Measurements from ENCODE around the gene TBATA. TPM values are rescaled to one million over a fixed set of nuclear protein-coding genes. Genes with fewer than 3 reads are reported as not detected.

TBATA gene
- total RNA-seq, 2 donors from 2014 or later: not detected

- peaks cover 6% of the 10 kb centered on the region for H3K4me1 Mint-ChIP-seq
- DNase-seq: peak; percentile 89
These were observed 24.1 kb downstream of the TBATA start for GRCh38 chr10:70761031-70761601.

GRCh38 chr10:70760271-70760787, 24.8 kb downstream of the TBATA start:
- no peaks in the 10 kb centered on the region for H3K27me3 Mint-ChIP-seq (ENCODE audit: insufficient read depth)
- WGBS, 2 experiments (ENCODE audit: insufficient coverage in 1 of 2, insufficient read length in 1 of 2): 83 to 90% methylated on average over 7 to 12 of the region's 12 CpGs
- H3K9me3 ChIP-seq (ENCODE audit: control insufficient read depth, low read length): peaks cover 2% of the 10 kb centered on the region
- H3K27ac Mint-ChIP-seq: no peak overlapping the region
- no peak overlapping the region for H3K4me3 Mint-ChIP-seq
- no peak overlapping the region for H3K9ac ChIP-seq (ENCODE audit: extremely low read depth, low read length, poor library complexity, severe bottlenecking)
- no peak overlapping the region for H3K4me3 ChIP-seq (ENCODE audit: low read length)
- no peaks in the 10 kb centered on the region for H3K27me3 ChIP-seq (ENCODE audit: control insufficient read depth, insufficient read depth, low read length, poor library complexity, severe bottlenecking)
- TF ChIP-seq CTCF (conservative IDR thresholded peaks at IDR 0.05): no peak
- H3K9me3 Mint-ChIP-seq: peaks cover 3% of the 10 kb centered on the region
- peaks cover 6% of the 10 kb centered on the region for H3K4me1 Mint-ChIP-seq
- no peaks in the 10 kb centered on the region for H3K4me1 ChIP-seq (ENCODE audit: control insufficient read depth, insufficient read depth, low read length)
- DNase-seq: peak; percentile 66
- no peak overlapping the region for H3K27ac ChIP-seq (ENCODE audit: low read depth, low read length)
- H3K36me3 ChIP-seq (ENCODE audit: control insufficient read depth, insufficient read depth, low read length): no peaks in the 10 kb centered on the region
- H3K36me3 Mint-ChIP-seq (ENCODE audit: low read depth): no peaks in the 10 kb centered on the region

More at GRCh38 chr10:70761031-70761601, 24.1 kb downstream of the TBATA start:
- no peak overlapping the region for H3K4me3 ChIP-seq (ENCODE audit: low read length)
- peak overlapping the region; percentile 35 for H3K27ac Mint-ChIP-seq
- no peaks in the 10 kb centered on the region for H3K36me3 Mint-ChIP-seq (ENCODE audit: low read depth)
- H3K9me3 ChIP-seq (ENCODE audit: control insufficient read depth, low read length): peaks cover 10% of the 10 kb centered on the region
- H3K36me3 ChIP-seq (ENCODE audit: control insufficient read depth, insufficient read depth, low read length): no peaks in the 10 kb centered on the region
- H3K27me3 ChIP-seq (ENCODE audit: control insufficient read depth, insufficient read depth, low read length, poor library complexity, severe bottlenecking): no peaks in the 10 kb centered on the region
- no peak overlapping the region for H3K4me3 Mint-ChIP-seq
- no peaks in the 10 kb centered on the region for H3K27me3 Mint-ChIP-seq (ENCODE audit: insufficient read depth)
- no peaks in the 10 kb centered on the region for H3K4me1 ChIP-seq (ENCODE audit: control insufficient read depth, insufficient read depth, low read length)
- no peak overlapping the region for H3K9ac ChIP-seq (ENCODE audit: extremely low read depth, low read length, poor library complexity, severe bottlenecking)
- 35 to 54% methylated on average over 2 to 7 of the region's 7 CpGs for WGBS, 2 experiments (ENCODE audit: insufficient coverage in 1 of 2, insufficient read length in 1 of 2)
- H3K9me3 Mint-ChIP-seq: peaks cover 11% of the 10 kb centered on the region
- no peak overlapping the region for H3K27ac ChIP-seq (ENCODE audit: low read depth, low read length)
- TF ChIP-seq CTCF (conservative IDR thresholded peaks at IDR 0.05): peak; percentile 64

GRCh38 chr10:70759781-70760180, 25.4 kb downstream of the TBATA start:
- no peak overlapping the region for H3K4me3 ChIP-seq (ENCODE audit: low read length)
- H3K36me3 Mint-ChIP-seq (ENCODE audit: low read depth): no peaks in the 10 kb centered on the region
- WGBS, 2 experiments (ENCODE audit: insufficient coverage in 1 of 2, insufficient read length in 1 of 2): 44 to 74% methylated on average over 3 to 7 of the region's 7 CpGs
- no peaks in the 10 kb centered on the region for H3K27me3 Mint-ChIP-seq (ENCODE audit: insufficient read depth)
- no peaks in the 10 kb centered on the region for H3K27me3 ChIP-seq (ENCODE audit: control insufficient read depth, insufficient read depth, low read length, poor library complexity, severe bottlenecking)
- no peaks in the 10 kb centered on the region for H3K4me1 ChIP-seq (ENCODE audit: control insufficient read depth, insufficient read depth, low read length)
- no peaks in the 10 kb centered on the region for H3K36me3 ChIP-seq (ENCODE audit: control insufficient read depth, insufficient read depth, low read length)
- DNase-seq: peak; percentile 59
- TF ChIP-seq CTCF (conservative IDR thresholded peaks at IDR 0.05): no peak
- H3K9ac ChIP-seq (ENCODE audit: extremely low read depth, low read length, poor library complexity, severe bottlenecking): no peak overlapping the region
- no peak overlapping the region for H3K27ac Mint-ChIP-seq
- no peaks in the 10 kb centered on the region for H3K9me3 Mint-ChIP-seq
- H3K9me3 ChIP-seq (ENCODE audit: control insufficient read depth, low read length): no peaks in the 10 kb centered on the region
- peaks cover 6% of the 10 kb centered on the region for H3K4me1 Mint-ChIP-seq
- no peak overlapping the region for H3K4me3 Mint-ChIP-seq
- H3K27ac ChIP-seq (ENCODE audit: low read depth, low read length): no peak overlapping the region
